ENCODE results near the gene MAMDC2. TPM values are rescaled to one million over a fixed set of nuclear protein-coding genes. Genes with fewer than 3 reads are reported as not detected.

Gene MAMDC2
- total RNA-seq, 1 experiment from 2014 or later, result not detected

- ChIA-PET POLR2A (interaction anchor here (0.7 to 4.9 kb wide), 16 partner anchors 15 to 1560 kb away, joined by 3 to 54 read pairs (median 4); partner anchors contain the start of genes KLF9 and PTAR1), CTCF (interaction anchor here (0.7 to 3.5 kb wide), 3 partner anchors 37 to 145 kb away, joined by 3 to 16 read pairs (median 4); no protein-coding TSS in a partner anchor)
- intact Hi-C loops (cut with micrococcal nuclease), result loop anchor here (1.0 to 10.0 kb wide), 4 partner anchors 135 to 491 kb away; partner anchors contain the start of gene PTAR1
- peaks cover 14% of the 10 kb centered on the region for H3K36me3 Mint-ChIP-seq (ENCODE audit: insufficient read depth, unreplicated experiment)
- peak; percentile 53 for DNase-seq (ENCODE audit: unreplicated experiment)
- no peak for TF ChIP-seq CTCF (IDR thresholded peaks at IDR 0.05; ENCODE audit: unreplicated experiment)
- H3K4me1 Mint-ChIP-seq (ENCODE audit: insufficient read depth, unreplicated experiment), result peaks cover 46% of the 10 kb centered on the region
- peak overlapping the region; percentile 99 for H3K27ac Mint-ChIP-seq (ENCODE audit: low read depth, unreplicated experiment)
- peak overlapping the region; percentile 97 for H3K4me3 Mint-ChIP-seq (ENCODE audit: unreplicated experiment)
- no peaks in the 10 kb centered on the region for H3K27me3 Mint-ChIP-seq (ENCODE audit: insufficient read depth, unreplicated experiment)
- no peaks in the 10 kb centered on the region for H3K9me3 Mint-ChIP-seq (ENCODE audit: unreplicated experiment)
- BruUV-seq (replicated peaks), result no TSS peak
Observed at GRCh38 chr9:70256123-70256551, 212.5 kb downstream of the MAMDC2 start.

GRCh38 chr9:70257502-70257901 is 213.9 kb downstream of the MAMDC2 start:
- Mint-ChIP-seq H3K4me1 (ENCODE audit: insufficient read depth, unreplicated experiment) (peaks cover 59% of the 10 kb centered on the region), H3K36me3 (ENCODE audit: insufficient read depth, unreplicated experiment) (peaks cover 26% of the 10 kb centered on the region), H3K27ac (ENCODE audit: low read depth, unreplicated experiment) (peak overlapping the region; percentile 99), H3K9me3 (ENCODE audit: unreplicated experiment) (no peaks in the 10 kb centered on the region), H3K27me3 (ENCODE audit: insufficient read depth, unreplicated experiment) (no peaks in the 10 kb centered on the region), H3K4me3 (ENCODE audit: unreplicated experiment) (peak overlapping the region; percentile 97)
- intact Hi-C loops (cut with micrococcal nuclease), result loop anchor here (5.0 to 10.0 kb wide), 3 partner anchors 160 to 493 kb away; partner anchors contain the start of gene PTAR1
- no peak for TF ChIP-seq CTCF (IDR thresholded peaks at IDR 0.05; ENCODE audit: unreplicated experiment)
- no TSS peak for BruUV-seq (replicated peaks)
- peak; percentile 9 for DNase-seq (ENCODE audit: unreplicated experiment)
- ChIA-PET POLR2A (interaction anchor here (0.6 to 4.9 kb wide), 22 partner anchors 15 to 506 kb away, joined by 3 to 54 read pairs (median 4); partner anchors contain the start of genes KLF9 and PTAR1), CTCF (interaction anchor here (0.8 to 3.5 kb wide), 8 partner anchors 136 to 835 kb away, joined by 3 to 16 read pairs (median 5); no protein-coding TSS in a partner anchor)

GRCh38 chr9:70257991-70258691 is 214.5 kb downstream of the MAMDC2 start:
- no peaks in the 10 kb centered on the region for H3K9me3 Mint-ChIP-seq (ENCODE audit: unreplicated experiment)
- BruUV-seq (replicated peaks), result TSS peak; percentile 82
- peaks cover 28% of the 10 kb centered on the region for H3K36me3 Mint-ChIP-seq (ENCODE audit: insufficient read depth, unreplicated experiment)
- CTCF ChIA-PET, result interaction anchor here (0.7 to 3.5 kb wide), 9 partner anchors 137 to 836 kb away, joined by 3 to 16 read pairs (median 5); no protein-coding TSS in a partner anchor
- peak overlapping the region; percentile 99 for H3K27ac Mint-ChIP-seq (ENCODE audit: low read depth, unreplicated experiment)
- peak overlapping the region; percentile 97 for H3K4me3 Mint-ChIP-seq (ENCODE audit: unreplicated experiment)
- TF ChIP-seq CTCF (IDR thresholded peaks at IDR 0.05; ENCODE audit: unreplicated experiment), result no peak
- POLR2A ChIA-PET, result interaction anchor here (0.6 to 4.9 kb wide), 23 partner anchors 9 to 1082 kb away, joined by 3 to 54 read pairs (median 5); partner anchors contain the start of genes KLF9 and PTAR1
- H3K4me1 Mint-ChIP-seq (ENCODE audit: insufficient read depth, unreplicated experiment), result peaks cover 63% of the 10 kb centered on the region
- intact Hi-C loops (cut with micrococcal nuclease), result loop anchor here (1.0 to 10.0 kb wide), 4 partner anchors 159 to 493 kb away; partner anchors contain the start of gene PTAR1
- no peaks in the 10 kb centered on the region for H3K27me3 Mint-ChIP-seq (ENCODE audit: insufficient read depth, unreplicated experiment)
- peak; percentile 77 for DNase-seq (ENCODE audit: unreplicated experiment)

Measured in MCF 10A (cell line).